NCI-H82 treated with DMSO at 0.1 percent for 48 hours (cell line): ENCODE measurements around the gene NKX2-3.

Source experiments
- DNase-seq: peaks from one replicate; lab custom pipeline; 2025; ENCODE audit not compliant: unreplicated experiment; lab: John Stamatoyannopoulos, UW

Gene NKX2-3

GRCh38 chr10:99532687-99533495, at the start of gene NKX2-3:
Gene NKX2-3 (plus strand): TSS chr10:99532942. CDS start chr10:99533132, 190 bp downstream.
- DNase-seq: peak; percentile 48

- DNase-seq: no peak
Measured at GRCh38 chr10:99484626-99485581, 47.8 kb upstream of the NKX2-3 start.

- DNase-seq: no peak
Measured at GRCh38 chr10:99487125-99487807, 45.5 kb upstream of the NKX2-3 start.

GRCh38 chr10:99489271-99489670, 43.5 kb upstream of the NKX2-3 start:
- no peak for DNase-seq

GRCh38 chr10:99497343-99498025, 35.3 kb upstream of the NKX2-3 start:
- no peak for DNase-seq

GRCh38 chr10:99506416-99506815, 26.3 kb upstream of the NKX2-3 start:
- no peak for DNase-seq

- no peak for DNase-seq
Measured at GRCh38 chr10:99507265-99507664, 25.5 kb upstream of the NKX2-3 start.

GRCh38 chr10:99513061-99513460, 19.7 kb upstream of the NKX2-3 start:
- DNase-seq: no peak

- no peak for DNase-seq
Measured at GRCh38 chr10:99519690-99520039, 13.1 kb upstream of the NKX2-3 start.

- DNase-seq: no peak
Measured at GRCh38 chr10:99520040-99520846, 12.5 kb upstream of the NKX2-3 start.

- DNase-seq: no peak
Measured at GRCh38 chr10:99520847-99521764, 11.6 kb upstream of the NKX2-3 start.

GRCh38 chr10:99521765-99522469, 10.8 kb upstream of the NKX2-3 start:
- DNase-seq: no peak

- no peak for DNase-seq
Measured at GRCh38 chr10:99522470-99523250, 10.1 kb upstream of the NKX2-3 start.

GRCh38 chr10:99523251-99523773, 9.4 kb upstream of the NKX2-3 start:
- no peak for DNase-seq

GRCh38 chr10:99524050-99524666, 8.6 kb upstream of the NKX2-3 start:
- DNase-seq: no peak

GRCh38 chr10:99524736-99525380, 7.9 kb upstream of the NKX2-3 start:
- DNase-seq: no peak
